HCT116 (cell line): ENCODE measurements around the gene ABR. TPM values are rescaled to one million over a fixed set of nuclear protein-coding genes. Genes with fewer than 3 reads are reported as not detected.

ENCODE experiments used
- ATAC-seq: fragments of 200-7000 bp; cut with Tn5 transposase; 2 replicates; pipeline ENCODE4 v1.9.1; 2020; ENCODE audit warnings: mild to moderate bottlenecking, moderate library complexity
- BruUV-seq: library from RNA; stranded (reverse); fragments of 400-500 nt; replicated peaks from 2 replicates; lab custom pipeline; 2021; lab: Mats Ljungman, UMichigan
- CTCF ChIA-PET: fragments of 300-600 bp; sonication (Branson Sonifier 250); formaldehyde crosslinking; loops from one replicate; lab custom pipeline; 2021; ENCODE audit warnings: antibody characterized with exemption; lab: Charles Lee
- POLR2A ChIA-PET: fragments of 300-600, 350-600 bp; sonication (Branson Sonifier 250); formaldehyde crosslinking; loops from one replicate; lab custom pipeline; 2021; ENCODE audit warnings: antibody characterized with exemption; lab: Charles Lee
- RAD21 ChIA-PET, 2 experiments: fragments of 300-600 bp; sonication (Branson Sonifier 250); formaldehyde crosslinking; loops; one replicate each; lab custom pipeline; 2023; ENCODE audit warnings: low total read pairs in 2 of 2; ENCODE audit not compliant: uncharacterized antibody in 2 of 2, unreplicated experiment in 2 of 2, low non-redundant PET in 1 of 2; lab: Charles Lee
- DNase-seq: peaks from one replicate; pipeline ENCODE4 v3.0.0-alpha.2; 2010; ENCODE audit warnings: low read depth, low spot score
- H2AFZ ChIP-seq: fragments of 200-600 bp; shearing (Covaris generic), sonication (generic); 2 replicates; pipeline ENCODE4 v1.6.1; 2017; ENCODE audit warnings: low read depth, mixed run types, mixed read lengths, antibody characterized with exemption, low read length; ENCODE audit not compliant: poor library complexity, severe bottlenecking
- H3K27ac ChIP-seq: 2 replicates; pipeline ENCODE4 v1.5.1; 2012; ENCODE audit warnings: low read depth, low read length
- H3K27me3 ChIP-seq: fragments of 200-600 bp; sonication (generic); 2 replicates; pipeline ENCODE4 v1.6.1; 2016; ENCODE audit warnings: mixed run types, low read length, mixed read lengths; ENCODE audit not compliant: insufficient read depth
- H3K36me3 ChIP-seq, 2 experiments: fragments of 200-500 bp in 1 of 2; fragments of 200-600 bp in 1 of 2; sonication (Bioruptor generic) in 1 of 2; sonication (generic) in 1 of 2; 2 replicates each; pipeline versions ENCODE4 v1.5.1 to v1.6.1; 2014 to 2016; ENCODE audit warnings: low read length in 2 of 2, inconsistent platforms in 1 of 2, mixed read lengths in 1 of 2, mixed run types in 1 of 2; ENCODE audit not compliant: insufficient read depth in 2 of 2, control insufficient read depth in 1 of 2
- H3K4me1 ChIP-seq, 2 experiments: fragments of 200-600 bp in 1 of 2; sonication (generic) in 1 of 2; 2 replicates each; pipeline versions ENCODE4 v1.5.1 to v1.6.1; 2012 to 2017; ENCODE audit warnings: low read length in 2 of 2, inconsistent platforms in 1 of 2, mild to moderate bottlenecking in 1 of 2, mixed read lengths in 1 of 2, mixed run types in 1 of 2, moderate library complexity in 1 of 2; ENCODE audit not compliant: insufficient read depth in 2 of 2, control insufficient read depth in 1 of 2
- H3K4me2 ChIP-seq: fragments of 200-600 bp; sonication (generic); 2 replicates; pipeline ENCODE4 v1.6.1; 2017; ENCODE audit warnings: mixed run types, low read length, mixed read lengths
- H3K4me3 ChIP-seq, 2 experiments: fragments of 200-600 bp in 1 of 2; sonication (generic) in 1 of 2; replicated peaks in 1 of 2; 2 replicates each; pipeline ENCODE4 v1.5.1; 2011 to 2016; ENCODE audit warnings: low read length in 2 of 2, control low read depth in 1 of 2, low read depth in 1 of 2, mild to moderate bottlenecking in 1 of 2, mixed read lengths in 1 of 2, mixed run types in 1 of 2
- H3K79me2 ChIP-seq: fragments of 200-600 bp; sonication (generic); 2 replicates; pipeline ENCODE4 v1.6.1; 2017; ENCODE audit warnings: mild to moderate bottlenecking, mixed run types, low read length, moderate library complexity, mixed read lengths; ENCODE audit not compliant: insufficient read depth
- H3K9ac ChIP-seq: fragments of 200-600 bp; sonication (generic); 2 replicates; pipeline ENCODE4 v1.6.1; 2016; ENCODE audit warnings: low read length, mixed read lengths
- H3K9me2 ChIP-seq: fragments of 200-600 bp; sonication (generic), shearing (Covaris generic); 2 replicates; pipeline ENCODE4 v1.6.1; 2017; ENCODE audit warnings: mixed run types, mild to moderate bottlenecking, moderate library complexity; ENCODE audit not compliant: insufficient read depth
- H3K9me3 ChIP-seq, 2 experiments: fragments of 200-500 bp in 1 of 2; fragments of 200-600 bp in 1 of 2; sonication (Bioruptor generic) in 1 of 2; sonication (generic) in 1 of 2; 2 replicates each; pipeline ENCODE4 v1.6.1; 2014 to 2017; ENCODE audit warnings: low read length in 2 of 2, mixed read lengths in 2 of 2, inconsistent platforms in 1 of 2, low read depth in 1 of 2, mild to moderate bottlenecking in 1 of 2, mixed run types in 1 of 2, moderate library complexity in 1 of 2; ENCODE audit not compliant: control insufficient read depth in 1 of 2, insufficient read depth in 1 of 2
- H4K20me1 ChIP-seq: fragments of 200-600 bp; sonication (generic), shearing (Covaris generic); 2 replicates; pipeline ENCODE4 v1.6.1; 2017; ENCODE audit warnings: mixed run types, mild to moderate bottlenecking, moderate library complexity; ENCODE audit not compliant: insufficient read depth
- CBX3 ChIP-seq: IDR thresholded peaks from 2 replicates; pipeline ENCODE4 v1.6.1; 2012; ENCODE audit warnings: low read depth
- EGR1 ChIP-seq: IDR thresholded peaks from 2 replicates; pipeline ENCODE4 v1.6.1; 2012; ENCODE audit warnings: low read depth
- ELF1 ChIP-seq: IDR thresholded peaks from 2 replicates; pipeline ENCODE4 v1.6.1; 2012; ENCODE audit warnings: low read depth, borderline replicate concordance
- FOSL1 ChIP-seq: IDR thresholded peaks from 2 replicates; pipeline ENCODE4 v1.6.1; 2012; ENCODE audit warnings: low read depth
- SIN3A ChIP-seq: IDR thresholded peaks from 2 replicates; pipeline ENCODE4 v1.6.1; 2012; ENCODE audit warnings: low read depth
- TCF7L2 ChIP-seq: IDR thresholded peaks from 2 replicates; pipeline ENCODE4 v1.7.0; 2011; ENCODE audit warnings: borderline replicate concordance, inconsistent platforms; ENCODE audit not compliant: insufficient read depth, insufficient read length; ENCODE audit errors: extremely low read depth
- YY1 ChIP-seq: IDR thresholded peaks from 2 replicates; pipeline ENCODE4 v1.6.1; 2011; ENCODE audit warnings: low read length, low read depth, moderate library complexity, mild to moderate bottlenecking; ENCODE audit not compliant: insufficient replicate concordance; ENCODE audit errors: extremely low read depth
- intact Hi-C: fragments of 100-400 bp; cut with micrococcal nuclease; formaldehyde crosslinking; loops from 2 replicates; pipeline ENCODE4 v1.10.0; 2022
- total RNA-seq: library from RNA; stranded (reverse); gene quantifications from one replicate; pipeline ENCODE4 v1.2.1, GENCODE V29; 2021; ENCODE audit not compliant: unreplicated experiment

Gene ABR
- total RNA-seq, 1 experiment from 2014 or later, result 58.5 TPM

GRCh38 chr17:1036171-1036844 is 143.5 kb downstream of the ABR start (continued):
- TF ChIP-seq YY1 (no peak), TCF7L2 (no peak), SIN3A (no peak), ELF1 (no peak), EGR1 (no peak), FOSL1 (no peak)

- Histone ChIP-seq H3K9ac (no peak overlapping the region), H3K4me3 (no peak overlapping the region), H3K27ac (no peak overlapping the region), H3K27me3 (no peaks in the 10 kb centered on the region), H3K4me2 (no peak overlapping the region), H4K20me1 (no peaks in the 10 kb centered on the region), H3K9me2 (no peaks in the 10 kb centered on the region), H3K4me1 (no peaks in the 10 kb centered on the region), H3K36me3 (no peaks in the 10 kb centered on the region), H3K9me3 (no peaks in the 10 kb centered on the region), H3K79me2 (no peaks in the 10 kb centered on the region), H2AFZ (no peak overlapping the region)
- ChIA-PET POLR2A (no interaction called here), RAD21 (no interaction called here), CTCF (no interaction called here)
- DNase-seq (no peak), ATAC-seq (no peak)
- intact Hi-C loops, result no loop called here
- TF ChIP-seq ELF1, result no peak
- TF ChIP-seq CBX3, result no peak
- BruUV-seq, result no TSS peak
These were observed 144.1 kb downstream of the ABR start for GRCh38 chr17:1035546-1036170.
